Chondrocyte (in vitro differentiated cells): Measurements from ENCODE around the gene ANGPTL7. TPM values are rescaled to one million over a fixed set of nuclear protein-coding genes. Genes with fewer than 3 reads are reported as not detected.

Experiments
- DNase-seq: peaks from one replicate; pipeline ENCODE4 v3.0.0; 2021; ENCODE audit warnings: mixed read lengths, low spot score
- H3K27ac Mint-ChIP-seq: one replicate; pipeline ENCODE4 v1.8.0; 2021; ENCODE audit warnings: mild to moderate bottlenecking, moderate library complexity, mixed read lengths; ENCODE audit not compliant: unreplicated experiment
- H3K27me3 Mint-ChIP-seq: 2 replicates; pipeline ENCODE4 v1.8.0; 2021; ENCODE audit warnings: low read depth, mixed read lengths
- H3K36me3 Mint-ChIP-seq: 2 replicates; pipeline ENCODE4 v1.8.0; 2021; ENCODE audit warnings: low read depth, mixed read lengths
- H3K4me1 Mint-ChIP-seq: 2 replicates; pipeline ENCODE4 v1.8.0; 2021; ENCODE audit warnings: low read depth, mild to moderate bottlenecking, mixed read lengths
- H3K4me3 Mint-ChIP-seq: one replicate; pipeline ENCODE4 v1.8.0; 2021; ENCODE audit warnings: mild to moderate bottlenecking, moderate library complexity, mixed read lengths; ENCODE audit not compliant: unreplicated experiment
- H3K9me3 Mint-ChIP-seq: 2 replicates; pipeline ENCODE4 v1.8.0; 2021; ENCODE audit warnings: low read depth, mixed read lengths
- total RNA-seq: library from RNA; stranded (reverse); gene quantifications from 3 replicates; pipeline ENCODE4 v1.2.1, GENCODE V29; 2021
- TF ChIP-seq, protein P1 (sequence below): fragments of 200-600 bp; sonication (generic); IDR thresholded peaks from 2 replicates; pipeline ENCODE4 v1.5.0; 2021; ENCODE audit warnings: antibody characterized with exemption, mild to moderate bottlenecking, moderate library complexity

Gene ANGPTL7
- total RNA-seq, 1 donor from 2014 or later: not detected

GRCh38 chr1:11188381-11188780, 774 bp upstream of the ANGPTL7 start:
- Mint-ChIP-seq H3K27ac (no peak overlapping the region), H3K4me1 (peaks cover 3% of the 10 kb centered on the region), H3K9me3 (no peaks in the 10 kb centered on the region), H3K27me3 (no peaks in the 10 kb centered on the region), H3K36me3 (peaks cover 18% of the 10 kb centered on the region), H3K4me3 (no peak overlapping the region)
- DNase-seq: no peak
- TF ChIP-seq, protein P1, sequence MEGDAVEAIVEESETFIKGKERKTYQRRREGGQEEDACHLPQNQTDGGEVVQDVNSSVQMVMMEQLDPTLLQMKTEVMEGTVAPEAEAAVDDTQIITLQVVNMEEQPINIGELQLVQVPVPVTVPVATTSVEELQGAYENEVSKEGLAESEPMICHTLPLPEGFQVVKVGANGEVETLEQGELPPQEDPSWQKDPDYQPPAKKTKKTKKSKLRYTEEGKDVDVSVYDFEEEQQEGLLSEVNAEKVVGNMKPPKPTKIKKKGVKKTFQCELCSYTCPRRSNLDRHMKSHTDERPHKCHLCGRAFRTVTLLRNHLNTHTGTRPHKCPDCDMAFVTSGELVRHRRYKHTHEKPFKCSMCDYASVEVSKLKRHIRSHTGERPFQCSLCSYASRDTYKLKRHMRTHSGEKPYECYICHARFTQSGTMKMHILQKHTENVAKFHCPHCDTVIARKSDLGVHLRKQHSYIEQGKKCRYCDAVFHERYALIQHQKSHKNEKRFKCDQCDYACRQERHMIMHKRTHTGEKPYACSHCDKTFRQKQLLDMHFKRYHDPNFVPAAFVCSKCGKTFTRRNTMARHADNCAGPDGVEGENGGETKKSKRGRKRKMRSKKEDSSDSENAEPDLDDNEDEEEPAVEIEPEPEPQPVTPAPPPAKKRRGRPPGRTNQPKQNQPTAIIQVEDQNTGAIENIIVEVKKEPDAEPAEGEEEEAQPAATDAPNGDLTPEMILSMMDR: no peak

- Mint-ChIP-seq H3K27me3 (no peaks in the 10 kb centered on the region), H3K9me3 (no peaks in the 10 kb centered on the region), H3K27ac (no peak overlapping the region), H3K36me3 (peaks cover 28% of the 10 kb centered on the region), H3K4me3 (no peak overlapping the region), H3K4me1 (peaks cover 5% of the 10 kb centered on the region)
- TF ChIP-seq, protein P1: no peak
- DNase-seq: no peak
Measured at GRCh38 chr1:11193376-11193775, 4.2 kb downstream of the ANGPTL7 start.

- Mint-ChIP-seq H3K27ac (no peak overlapping the region), H3K27me3 (no peaks in the 10 kb centered on the region), H3K36me3 (peaks cover 32% of the 10 kb centered on the region)
Measured at GRCh38 chr1:11194407-11195176, 5.4 kb downstream of the ANGPTL7 start.

DNA sequence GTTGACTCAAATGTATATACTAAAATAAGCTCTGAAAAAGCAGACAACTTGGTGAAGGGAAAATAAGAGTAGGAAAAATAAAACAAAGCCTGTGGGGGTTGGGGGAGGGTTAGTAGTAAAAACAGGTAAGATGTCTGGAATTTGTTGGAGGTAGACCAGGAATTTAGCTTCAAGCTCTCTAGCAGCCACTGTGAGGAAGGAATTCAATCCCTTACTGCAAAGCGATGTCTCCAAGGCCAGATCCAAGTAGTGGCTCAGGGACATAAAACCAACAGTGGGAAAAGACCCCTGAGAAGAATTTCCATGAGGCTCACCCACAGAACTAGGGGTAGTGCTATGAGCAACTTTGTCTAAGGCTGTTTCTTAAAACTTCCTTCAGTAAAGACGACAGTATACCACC, 7.8 kb downstream of the ANGPTL7 start:
- peaks cover 29% of the 10 kb centered on the region for H3K36me3 Mint-ChIP-seq
- no peak overlapping the region for H3K4me3 Mint-ChIP-seq
- no peaks in the 10 kb centered on the region for H3K9me3 Mint-ChIP-seq
- peaks cover 5% of the 10 kb centered on the region for H3K4me1 Mint-ChIP-seq
- TF ChIP-seq, protein P1: no peak
- no peak for DNase-seq
- peak overlapping the region; percentile 23 for H3K27ac Mint-ChIP-seq
- no peaks in the 10 kb centered on the region for H3K27me3 Mint-ChIP-seq

More at GRCh38 chr1:11194407-11195176, 5.4 kb downstream of the ANGPTL7 start:
- peaks cover 5% of the 10 kb centered on the region for H3K4me1 Mint-ChIP-seq
- no peaks in the 10 kb centered on the region for H3K9me3 Mint-ChIP-seq
- no peak overlapping the region for H3K4me3 Mint-ChIP-seq
- no peak for DNase-seq
- TF ChIP-seq, protein P1: no peak

DNA sequence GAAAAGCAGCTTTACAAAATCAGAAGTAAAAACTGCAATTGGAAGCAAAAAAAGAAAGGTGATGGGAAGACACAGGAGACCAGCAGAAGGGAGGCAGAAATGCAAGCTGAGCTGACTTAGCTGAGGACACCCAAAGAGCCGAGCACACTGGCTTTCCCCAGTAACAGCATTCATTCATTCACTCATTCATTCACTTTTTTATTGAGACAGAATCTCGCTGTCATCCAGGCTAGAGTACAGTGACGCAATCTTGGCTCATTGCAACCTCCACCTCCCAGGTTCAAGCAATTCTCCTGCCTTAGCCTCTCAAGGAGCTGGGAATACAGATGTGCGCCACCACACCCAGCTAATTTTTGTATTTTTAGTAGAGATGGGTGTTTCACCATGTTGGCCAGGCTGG, 8.2 kb downstream of the ANGPTL7 start:
- Mint-ChIP-seq H3K36me3 (peaks cover 26% of the 10 kb centered on the region), H3K27me3 (no peaks in the 10 kb centered on the region), H3K27ac (no peak overlapping the region), H3K4me3 (no peak overlapping the region), H3K9me3 (no peaks in the 10 kb centered on the region), H3K4me1 (peaks cover 5% of the 10 kb centered on the region)
- no peak for DNase-seq
- TF ChIP-seq, protein P1: no peak
